ENCODE data around the gene UBR3.

- TF ChIP-seq CTCF (IDR thresholded peaks at IDR 0.05) (no peak), POLR2A (IDR thresholded peaks at IDR 0.05) (no peak)
These were observed 153.4 kb downstream of the UBR3 start for GRCh38 chr2:169980643-169981042.
